Measurements from ENCODE around the gene CCDC17. TPM values are rescaled to one million over a fixed set of nuclear protein-coding genes. Genes with fewer than 3 reads are reported as not detected.

CCDC17 gene
- total RNA-seq (2021) (5.6 and 6.6 TPM in 2 replicates), Bru-seq, nascent RNA (percentile 69 among the genes with signal in this experiment), BruChase-seq, experiment 1, labeled RNA remaining after a 2-hour chase (percentile 57 among the genes with signal in this experiment), BruChase-seq, experiment 2, labeled RNA remaining after a 6-hour chase (percentile 56 among the genes with signal in this experiment)
- long read RNA-seq, partial matches to known transcripts: 1 of 2 reads
- long read RNA-seq, other reads (novel, unspliced or antisense): 1 of 2 reads

DNA sequence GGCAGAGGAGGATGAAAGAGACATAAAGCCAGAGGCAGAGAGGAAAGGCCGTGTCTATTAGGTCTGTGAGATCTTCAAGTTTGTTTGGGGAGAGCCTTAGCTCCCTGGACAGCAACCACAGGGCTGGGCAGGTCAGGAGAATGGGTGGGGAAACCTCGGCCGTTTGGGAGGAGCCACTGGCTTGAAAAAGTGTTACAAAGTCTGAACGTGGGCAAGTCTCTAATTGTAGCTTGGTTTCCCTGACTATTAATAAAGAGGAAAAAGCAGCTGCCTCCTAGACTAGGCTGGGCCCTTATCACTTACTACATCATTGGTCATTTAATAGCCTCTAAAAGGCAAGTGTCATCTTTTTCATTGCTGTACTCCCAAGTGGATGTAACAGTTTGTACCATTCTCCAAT is at the start of gene CCDC17:
Gene CCDC17, minus strand, starts transcription at position 83 of the 400 bp plus-strand sequence. CDS start 145 bp downstream, outside the sequence.
- H3K36me3 ChIP-seq (ENCODE audit: low read depth): 0 out of 2 replicates have a peak, but pooled peaks cover 11% of the 10 kb centered on the region
- peaks cover 39% of the 10 kb centered on the region; the same call in 1 of the 2 replicates for H3F3A ChIP-seq (ENCODE audit: insufficient read depth, low read depth)
- CTCF ChIA-PET: no interaction called here
- intact Hi-C loops (cut with micrococcal nuclease; ENCODE audit: unreplicated experiment): no loop called here
- H3K79me2 ChIP-seq (ENCODE audit: low read depth): no peaks in the 10 kb centered on the region
- no peaks in the 10 kb centered on the region; the same call in 1 of the 2 replicates for H4K20me1 ChIP-seq (ENCODE audit: insufficient read depth)
- H3K4me2 ChIP-seq: no peak within 1 kb of the TSS
- no peak for DNase-seq
- H3K4me3 ChIP-seq: no peak within 1 kb of the TSS
- no TSS peak for BruUV-seq (replicated peaks)
- H3K27ac ChIP-seq: no peak within 1 kb of the TSS
- H3K4me1 ChIP-seq (replicated peaks; ENCODE audit: insufficient read depth): no peaks in the 10 kb centered on the region
- H2AFZ ChIP-seq: no peak within 1 kb of the TSS
- H3K9me3 ChIP-seq (ENCODE audit: insufficient read depth, low read depth): no peaks in the 10 kb centered on the region
- TF ChIP-seq EZH2 (IDR thresholded peaks at IDR 0.05; ENCODE audit: low read depth) (no peak), CTCF (conservative IDR thresholded peaks at IDR 0.05) (no peak)
- no peaks in the 10 kb centered on the region for H3K9me2 ChIP-seq (ENCODE audit: insufficient read depth)
- POLR2A ChIA-PET (ENCODE audit: unreplicated experiment): interaction anchor here (0.6 kb wide), 1 partner anchor 80 kb away, joined by 3 read pairs; no protein-coding TSS in a partner anchor
- no peaks in the 10 kb centered on the region for H3K27me3 ChIP-seq (ENCODE audit: insufficient read depth, low read depth)

- Histone ChIP-seq H3K4me3 (no peak overlapping the region), H3K27ac (no peak overlapping the region), H4K20me1 (ENCODE audit: insufficient read depth) (peaks cover 91% of the 10 kb centered on the region)
These were observed 46.2 kb upstream of the CCDC17 start for GRCh38 chr1:45669859-45670655.

More at GRCh38 chr1:45669859-45670655, 46.2 kb upstream of the CCDC17 start:
- Histone ChIP-seq H2AFZ (no peak overlapping the region), H3K4me2 (no peak overlapping the region), H3F3A (ENCODE audit: insufficient read depth, low read depth) (peaks cover 11% of the 10 kb centered on the region; the same call in 1 of the 2 replicates), H3K27me3 (ENCODE audit: insufficient read depth, low read depth) (no peaks in the 10 kb centered on the region), H3K4me1 (replicated peaks; ENCODE audit: insufficient read depth) (no peaks in the 10 kb centered on the region), H3K36me3 (ENCODE audit: low read depth) (0 out of 2 replicates have a peak, but pooled peaks cover 14% of the 10 kb centered on the region), H3K9me3 (ENCODE audit: insufficient read depth, low read depth) (no peaks in the 10 kb centered on the region), H3K9me2 (ENCODE audit: insufficient read depth) (no peaks in the 10 kb centered on the region), H3K79me2 (ENCODE audit: low read depth) (peaks cover 97% of the 10 kb centered on the region)
- DNase-seq: no peak
- no TSS peak for BruUV-seq (replicated peaks)
- CTCF ChIA-PET: interaction anchor here (0.5 to 0.7 kb wide), 2 partner anchors 610 to 659 kb away, joined by 5 to 7 read pairs; no protein-coding TSS in a partner anchor
- intact Hi-C loops (cut with micrococcal nuclease; ENCODE audit: unreplicated experiment): no loop called here
- POLR2A ChIA-PET (ENCODE audit: unreplicated experiment): no interaction called here
- TF ChIP-seq EZH2 (IDR thresholded peaks at IDR 0.05; ENCODE audit: low read depth) (no peak), CTCF (conservative IDR thresholded peaks at IDR 0.05) (no peak)
